Activated naive CD4-positive, alpha-beta T cell treated with anti-CD3 and anti-CD28 coated beads, Interleukin-2, amount 50 U/mL, for 72 hours (primary cell): Measurements from ENCODE around the gene PLXDC1. TPM values are rescaled to one million over a fixed set of nuclear protein-coding genes. Genes with fewer than 3 reads are reported as not detected.
A peak's percentile ranks its signal among the peaks of the same experiment; 100 is the strongest.
"Not testable (repeated sequence)": the region's sequence is repeated elsewhere in the genome, so short reads cannot be mapped to it uniquely, and the experiment has no call there.

Source experiments
- ATAC-seq, 2 donors: fragments of 150-1000 bp; cut with Tn5 transposase; 2 replicates each; pipeline ENCODE4 v1.10.0; 2021; ENCODE audit warnings: mild to moderate bottlenecking in 2 of 2, moderate library complexity in 2 of 2
- DNase-seq, 2 donors: peaks; one replicate each; pipeline ENCODE4 v3.0.0; 2021 to 2022; ENCODE audit warnings: low spot score in 2 of 2
- H3K27ac Mint-ChIP-seq, 2 donors: one replicate each; pipeline ENCODE4 v1.8.0; 2022; ENCODE audit warnings: mild to moderate bottlenecking in 2 of 2, mixed read lengths in 2 of 2
- H3K36me3 Mint-ChIP-seq, 2 donors: one replicate each; pipeline ENCODE4 v1.8.0; 2022; ENCODE audit warnings: mixed read lengths in 2 of 2
- H3K9me3 Mint-ChIP-seq, 2 donors: one replicate each; pipeline ENCODE4 v1.8.0; 2022; ENCODE audit warnings: mixed read lengths in 2 of 2
- total RNA-seq, 2 donors: library from RNA; stranded (reverse); gene quantifications; one replicate each; pipeline ENCODE4 v1.2.3, GENCODE V29; 2022

The PLXDC1 gene
- total RNA-seq, 2 donors from 2014 or later: 1.5 to 10.6 TPM

GRCh38 chr17:39187152-39187830 is 35.9 kb upstream of the PLXDC1 start:
- Mint-ChIP-seq H3K27ac (no peak overlapping the region), H3K36me3 (no peaks in the 10 kb centered on the region), H3K9me3 (no peaks in the 10 kb centered on the region)
- ATAC-seq (no peak), DNase-seq (no peak)

- H3K36me3 Mint-ChIP-seq: no peaks in the 10 kb centered on the region
- DNase-seq (no peak), ATAC-seq (no peak)
- H3K27ac Mint-ChIP-seq: no peak overlapping the region
- no peaks in the 10 kb centered on the region for H3K9me3 Mint-ChIP-seq
These were observed 35.1 kb upstream of the PLXDC1 start for GRCh38 chr17:39186481-39187002.

GRCh38 chr17:39183720-39184119 is 32.3 kb upstream of the PLXDC1 start:
- H3K36me3 Mint-ChIP-seq: no peaks in the 10 kb centered on the region
- DNase-seq (no peak), ATAC-seq (no peak)
- peak overlapping the region in 1 of 2 donors; percentile 55 for H3K27ac Mint-ChIP-seq
- H3K9me3 Mint-ChIP-seq: no peaks in the 10 kb centered on the region

DNA sequence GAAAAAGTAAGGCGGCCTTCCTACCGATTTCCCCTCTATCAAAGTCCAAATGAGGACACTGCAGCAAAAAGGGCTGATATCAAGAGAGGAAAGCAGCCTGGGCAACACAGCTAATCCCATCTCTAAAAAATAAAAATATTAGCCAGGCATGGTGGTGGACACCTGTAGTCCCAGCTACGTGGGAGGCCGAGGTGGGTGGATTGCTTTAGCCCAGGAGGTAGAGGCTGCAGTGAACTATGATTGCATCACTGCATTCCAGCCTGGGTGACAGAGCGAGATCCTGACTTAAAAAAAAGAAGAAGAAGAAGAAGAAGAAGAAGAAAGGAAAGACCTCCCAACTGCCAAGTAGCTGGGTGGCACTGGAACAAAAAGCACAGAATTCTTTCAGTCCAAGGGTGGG is 31.6 kb upstream of the PLXDC1 start:
- H3K27ac Mint-ChIP-seq: no peak overlapping the region

GRCh38 chr17:39181303-39181702 is 29.9 kb upstream of the PLXDC1 start:
- DNase-seq (no peak), ATAC-seq (no peak)
- H3K27ac Mint-ChIP-seq: no peak overlapping the region
- H3K9me3 Mint-ChIP-seq: no peaks in the 10 kb centered on the region
- no peaks in the 10 kb centered on the region for H3K36me3 Mint-ChIP-seq

More for the DNA sequence above, 31.6 kb upstream of the PLXDC1 start:
- ATAC-seq (no peak), DNase-seq (no peak)
- no peaks in the 10 kb centered on the region for H3K9me3 Mint-ChIP-seq
- H3K36me3 Mint-ChIP-seq: no peaks in the 10 kb centered on the region

GRCh38 chr17:39178536-39178935 is 27.1 kb upstream of the PLXDC1 start:
- no peak for DNase-seq
- H3K27ac Mint-ChIP-seq: peak overlapping the region in 1 of 2 donors; percentile 52
- H3K36me3 Mint-ChIP-seq: no peaks in the 10 kb centered on the region
- ATAC-seq: no peak
- H3K9me3 Mint-ChIP-seq: no peaks in the 10 kb centered on the region

GRCh38 chr17:39177256-39177655 is 25.8 kb upstream of the PLXDC1 start:
- no peak for DNase-seq

DNA sequence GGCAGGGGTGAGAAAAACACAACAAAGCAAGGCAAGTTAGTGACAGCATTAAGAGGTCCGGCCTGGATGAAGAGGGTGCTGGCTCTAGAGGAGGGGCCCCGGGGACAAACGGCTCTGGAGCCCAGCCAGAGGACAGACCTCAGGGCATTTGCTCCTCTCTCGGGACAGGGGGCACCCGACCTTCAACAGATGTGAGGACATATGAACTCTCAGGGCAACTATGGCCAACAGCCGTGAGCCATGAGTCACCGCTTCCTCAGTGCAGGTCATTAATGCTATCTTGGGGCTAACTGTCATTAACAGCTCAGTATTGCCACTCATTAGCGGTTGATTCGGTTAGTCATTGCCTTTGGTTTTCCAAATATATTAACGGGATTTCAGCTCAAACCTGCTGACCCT is 24.3 kb upstream of the PLXDC1 start:
- Mint-ChIP-seq H3K9me3 (no peaks in the 10 kb centered on the region), H3K36me3 (no peaks in the 10 kb centered on the region), H3K27ac (no peak overlapping the region)
- DNase-seq (no peak), ATAC-seq (no peak)

More at GRCh38 chr17:39177256-39177655, 25.8 kb upstream of the PLXDC1 start:
- H3K27ac Mint-ChIP-seq: no peak overlapping the region
- no peaks in the 10 kb centered on the region for H3K36me3 Mint-ChIP-seq
- ATAC-seq: peak in 1 of 2 donors; percentile 42
- no peaks in the 10 kb centered on the region for H3K9me3 Mint-ChIP-seq

- Mint-ChIP-seq H3K36me3 (no peaks in the 10 kb centered on the region), H3K9me3 (no peaks in the 10 kb centered on the region), H3K27ac (no peak overlapping the region)
- ATAC-seq (peak; percentile 83 to 85), DNase-seq (peak in 1 of 2 donors; percentile 77)
These were observed 23.7 kb upstream of the PLXDC1 start for GRCh38 chr17:39174920-39175694.

DNA sequence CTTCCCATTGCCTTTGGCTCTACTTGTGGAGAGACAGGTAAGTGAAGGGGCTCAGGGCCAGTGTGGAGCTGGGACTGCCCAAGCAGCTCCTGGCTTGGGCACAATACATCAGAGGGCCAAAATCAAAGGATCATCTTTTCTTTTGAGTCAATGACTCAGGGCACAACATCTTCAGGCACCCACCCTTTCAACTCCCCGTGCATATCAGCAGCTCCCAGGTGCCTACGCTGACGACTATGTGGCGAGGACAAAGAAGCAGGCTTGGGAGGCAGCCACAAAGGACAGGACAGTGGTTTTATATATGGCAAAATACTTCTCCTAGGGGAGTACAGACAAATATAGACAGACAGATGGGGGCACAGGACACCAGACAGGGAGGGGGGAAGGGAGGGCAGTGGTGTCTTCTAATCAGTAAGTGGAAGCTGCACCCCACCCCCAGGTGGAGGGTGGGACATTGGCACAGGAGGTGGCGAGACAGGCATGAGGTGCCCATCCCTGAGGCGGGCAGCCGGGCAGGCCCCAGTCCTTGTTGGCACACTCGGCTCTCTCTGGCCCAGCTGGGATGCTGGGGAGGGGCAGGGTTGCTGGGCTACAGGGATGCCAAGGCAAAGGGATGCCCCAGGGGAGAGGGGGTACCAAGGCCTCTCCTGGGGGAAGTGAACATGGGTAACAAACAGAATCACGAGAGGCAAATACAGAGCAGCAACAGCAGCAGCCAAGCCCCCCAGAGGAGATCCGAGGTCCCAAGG is 22.3 kb upstream of the PLXDC1 start:
- Mint-ChIP-seq H3K9me3 (no peaks in the 10 kb centered on the region), H3K27ac (peak overlapping the region in 1 of 2 donors; percentile 40), H3K36me3 (no peaks in the 10 kb centered on the region)
- DNase-seq (no peak), ATAC-seq (no peak)

GRCh38 chr17:39173080-39173479 is 21.6 kb upstream of the PLXDC1 start:
- ATAC-seq (peak in 1 of 2 donors; percentile 9), DNase-seq (no peak)
- H3K27ac Mint-ChIP-seq: peak overlapping the region; percentile 40 to 50
- peaks cover 0 to 4% of the 10 kb centered on the region in 2 donors for H3K9me3 Mint-ChIP-seq
- peaks cover 0 to 4% of the 10 kb centered on the region in 2 donors for H3K36me3 Mint-ChIP-seq

GRCh38 chr17:39171933-39172332 is 20.5 kb upstream of the PLXDC1 start:
- H3K9me3 Mint-ChIP-seq: peaks cover 0 to 4% of the 10 kb centered on the region in 2 donors
- peaks cover 0 to 4% of the 10 kb centered on the region in 2 donors for H3K36me3 Mint-ChIP-seq
- ATAC-seq (no peak), DNase-seq (no peak)
- no peak overlapping the region for H3K27ac Mint-ChIP-seq

DNA sequence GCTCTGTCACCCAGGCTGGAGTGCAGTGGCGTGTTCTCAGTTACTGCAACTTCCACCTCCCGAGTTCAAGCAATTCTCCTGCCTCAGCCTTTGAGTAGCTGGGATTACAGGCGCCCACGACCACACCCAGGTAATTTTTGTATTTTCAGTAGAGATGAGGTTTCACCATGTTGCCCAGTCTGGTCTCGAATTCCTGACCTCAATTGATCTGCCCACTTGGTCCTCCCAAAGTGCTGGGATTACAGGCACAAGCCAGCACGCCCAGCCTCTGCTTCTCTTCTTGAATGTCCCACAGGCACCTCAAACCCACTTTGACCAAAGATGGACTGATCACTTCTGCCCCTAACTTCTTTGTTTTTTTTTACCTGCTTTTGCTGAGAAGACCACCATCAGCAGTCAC is 19.1 kb upstream of the PLXDC1 start:
- ATAC-seq (no peak), DNase-seq (no peak)
- peaks cover 0 to 4% of the 10 kb centered on the region in 2 donors for H3K9me3 Mint-ChIP-seq
- peaks cover 0 to 4% of the 10 kb centered on the region in 2 donors for H3K36me3 Mint-ChIP-seq
- H3K27ac Mint-ChIP-seq: no peak overlapping the region

- H3K27ac Mint-ChIP-seq: no peak overlapping the region
- ATAC-seq (no peak), DNase-seq (no peak)
- peaks cover 0 to 5% of the 10 kb centered on the region in 2 donors for H3K36me3 Mint-ChIP-seq
- H3K9me3 Mint-ChIP-seq: peaks cover 0 to 4% of the 10 kb centered on the region in 2 donors
These were observed 18.7 kb upstream of the PLXDC1 start for GRCh38 chr17:39170109-39170508.

GRCh38 chr17:39169518-39169917 is 18.1 kb upstream of the PLXDC1 start:
- Mint-ChIP-seq H3K9me3 (peaks cover 0 to 4% of the 10 kb centered on the region in 2 donors), H3K27ac (no peak overlapping the region), H3K36me3 (peaks cover 0 to 8% of the 10 kb centered on the region in 2 donors)
- DNase-seq (no peak), ATAC-seq (no peak)

- H3K9me3 Mint-ChIP-seq: peaks cover 0 to 4% of the 10 kb centered on the region in 2 donors
- H3K27ac Mint-ChIP-seq: no peak overlapping the region
- ATAC-seq (no peak), DNase-seq (no peak)
- peaks cover 0 to 8% of the 10 kb centered on the region in 2 donors for H3K36me3 Mint-ChIP-seq
These were observed 17.7 kb upstream of the PLXDC1 start for GRCh38 chr17:39169101-39169500.

- not testable (repeated sequence) for ATAC-seq, DNase-seq, H3K9me3 Mint-ChIP-seq, H3K36me3 Mint-ChIP-seq, H3K27ac Mint-ChIP-seq
These were observed 17.1 kb upstream of the PLXDC1 start for GRCh38 chr17:39168503-39168902.
